A204.1 (cell line): Measurements from ENCODE around the gene SPANXN5.
"Not testable (repeated sequence)": the region's sequence is repeated elsewhere in the genome, so short reads cannot be mapped to it uniquely, and the experiment has no call there.

Experiments used
- FAIRE-seq: peaks from 2 replicates; lab custom pipeline; 2012; peaks lifted over from hg19 to GRCh38; lab: Jason Lieb, UNC

SPANXN5 gene

GRCh38 chrX:52797327-52797726, at the start of gene SPANXN5:
SPANXN5 (minus strand) TSS chrX:52797427; CDS start chrX:52797348, 79 bp downstream.
- FAIRE-seq, result not testable (repeated sequence)

- not testable (repeated sequence) for FAIRE-seq
These were observed 46.4 kb upstream of the SPANXN5 start for GRCh38 chrX:52843619-52844018.

- no peak for FAIRE-seq
These were observed 41.9 kb upstream of the SPANXN5 start for GRCh38 chrX:52839137-52839536.

GRCh38 chrX:52830551-52830950, 33.3 kb upstream of the SPANXN5 start:
- no peak for FAIRE-seq

GRCh38 chrX:52824608-52825007, 27.4 kb upstream of the SPANXN5 start:
- no peak for FAIRE-seq

- no peak for FAIRE-seq
These were observed 24.0 kb upstream of the SPANXN5 start for GRCh38 chrX:52821079-52821760.

- no peak for FAIRE-seq
These were observed 22.6 kb upstream of the SPANXN5 start for GRCh38 chrX:52819788-52820187.

- no peak for FAIRE-seq
These were observed 13.9 kb upstream of the SPANXN5 start, which contains the start of gene XAGE5 for GRCh38 chrX:52811065-52811625. XAGE5 (plus strand) TSS chrX:52811287; CDS start chrX:52812567, 1,280 bp downstream.

GRCh38 chrX:52804876-52805275, 7.6 kb upstream of the SPANXN5 start:
- not testable (repeated sequence) for FAIRE-seq

- not testable (repeated sequence) for FAIRE-seq
These were observed 23.7 kb downstream of the SPANXN5 start for GRCh38 chrX:52773504-52773903.

GRCh38 chrX:52765983-52766382, 31.2 kb downstream of the SPANXN5 start:
- not testable (repeated sequence) for FAIRE-seq

- not testable (repeated sequence) for FAIRE-seq
These were observed 46.3 kb downstream of the SPANXN5 start, which contains the start of gene SSX2B for GRCh38 chrX:52750952-52751351. SSX2B (plus strand) TSS chrX:52751252; CDS start chrX:52752681, 1,429 bp downstream.
